Stimulated activated CD4-positive, alpha-beta T cell treated with anti-CD3 and anti-CD28 coated beads, Interleukin-15, amount 100 ng/mL, for 1 hour (primary cell): ENCODE results near the gene SLC25A1.
"Not testable (repeated sequence)": the region's sequence is repeated elsewhere in the genome, so short reads cannot be mapped to it uniquely, and the experiment has no call there.

Experiments used
- DNase-seq, 2 donors: peaks; one replicate each; pipeline ENCODE4 v3.0.0-alpha.2; 2020; ENCODE audit warnings: low read depth in 1 of 2, low spot score in 1 of 2

The SLC25A1 gene

GRCh38 chr22:19206287-19206686, 27.8 kb upstream of the SLC25A1 start:
- no peak for DNase-seq

GRCh38 chr22:19204640-19205039, 26.1 kb upstream of the SLC25A1 start:
- no peak for DNase-seq

- DNase-seq: no peak
These were observed 25.3 kb upstream of the SLC25A1 start for GRCh38 chr22:19203834-19204233.

- not testable (repeated sequence) for DNase-seq
These were observed 24.3 kb upstream of the SLC25A1 start for GRCh38 chr22:19202799-19203186.

- DNase-seq: no peak
These were observed 23.6 kb upstream of the SLC25A1 start for GRCh38 chr22:19201869-19202798.

- no peak for DNase-seq
These were observed 22.8 kb upstream of the SLC25A1 start for GRCh38 chr22:19201130-19201868.

GRCh38 chr22:19199479-19199878, 20.9 kb upstream of the SLC25A1 start:
- no peak for DNase-seq

GRCh38 chr22:19197997-19198865, 19.7 kb upstream of the SLC25A1 start:
- DNase-seq: no peak

GRCh38 chr22:19196841-19197612, 18.5 kb upstream of the SLC25A1 start:
- DNase-seq: no peak

- no peak for DNase-seq
These were observed 17.5 kb upstream of the SLC25A1 start for GRCh38 chr22:19195796-19196731.

GRCh38 chr22:19194766-19195536, 16.4 kb upstream of the SLC25A1 start:
- DNase-seq: no peak

GRCh38 chr22:19193879-19194278, 15.3 kb upstream of the SLC25A1 start:
- no peak for DNase-seq

GRCh38 chr22:19187716-19188563, 9.4 kb upstream of the SLC25A1 start:
- DNase-seq: no peak

GRCh38 chr22:19184276-19184997, 5.9 kb upstream of the SLC25A1 start:
- DNase-seq: no peak

GRCh38 chr22:19183216-19183615, 4.7 kb upstream of the SLC25A1 start:
- no peak for DNase-seq

- no peak for DNase-seq
These were observed 4.1 kb upstream of the SLC25A1 start for GRCh38 chr22:19182472-19183157.
